Peyer's patch (tissue), 4 donors: ENCODE measurements around the gene MUTYH.

Source experiments
- CTCF ChIP-seq, 6 experiments: fragments of 450-650 bp in 4 of 6; fragments of 200-600 bp in 2 of 6; sonication (generic) in 1 of 6; IDR thresholded peaks; one replicate each; pipeline ENCODE4 v1.5.1; 2017 to 2019; ENCODE audit warnings: antibody characterized with exemption in 6 of 6, mild to moderate bottlenecking in 3 of 6, moderate library complexity in 1 of 6
- POLR2A ChIP-seq, 2 donors: fragments of 450-650 bp; IDR thresholded peaks; one replicate each; pipeline ENCODE4 v1.5.1; 2017; ENCODE audit warnings: antibody characterized with exemption in 2 of 2, mild to moderate bottlenecking in 2 of 2, moderate library complexity in 2 of 2

DNA sequence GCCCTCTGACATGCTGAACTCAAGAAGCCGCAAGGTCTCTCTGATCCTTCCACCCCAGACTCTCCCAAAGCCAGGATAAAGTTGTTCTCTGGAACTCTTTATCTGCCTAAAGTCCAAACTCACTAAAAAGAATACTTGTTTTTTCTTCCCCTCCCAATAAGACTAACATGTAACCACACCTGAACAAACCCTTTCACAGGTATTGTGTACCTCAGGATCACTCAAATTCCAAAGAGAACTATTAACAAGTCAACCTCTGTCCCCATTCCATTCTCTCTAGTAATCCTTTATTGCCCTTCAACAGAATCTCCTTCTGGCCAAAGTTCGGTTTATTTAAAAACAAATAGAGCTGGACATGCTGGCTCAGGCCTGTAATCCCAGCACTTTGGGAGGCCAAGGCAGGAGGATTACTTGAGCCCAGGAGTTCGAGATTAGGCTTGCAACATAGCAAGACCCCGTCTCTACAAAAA, 4.3 kb downstream of the MUTYH start:
- TF ChIP-seq CTCF (IDR thresholded peaks at IDR 0.05) (no peak), POLR2A (IDR thresholded peaks at IDR 0.05) (no peak)
